Measurements from ENCODE around the gene CCDC107.

The CCDC107 gene

DNA sequence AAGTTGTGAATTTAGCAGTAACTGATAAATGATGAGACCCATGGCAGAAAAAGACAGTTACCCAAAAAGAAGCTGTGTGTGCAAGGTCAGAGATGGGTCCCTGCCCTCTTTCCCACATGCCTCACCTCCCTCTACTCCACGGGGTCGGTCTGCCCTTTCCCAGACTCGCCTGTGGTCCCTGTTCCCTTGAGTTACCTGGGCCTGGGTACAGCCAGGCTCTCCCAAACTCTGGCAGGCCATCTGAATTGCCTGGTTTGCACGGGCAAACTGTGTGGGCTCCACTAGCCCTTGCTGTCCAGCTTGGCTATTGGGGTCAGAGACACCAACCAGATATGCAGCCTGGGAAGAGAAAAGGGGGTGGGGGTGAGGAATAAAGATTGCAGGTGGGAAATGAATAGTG is 50.1 kb downstream of the CCDC107 start:
- DNase-seq = no peak

DNA sequence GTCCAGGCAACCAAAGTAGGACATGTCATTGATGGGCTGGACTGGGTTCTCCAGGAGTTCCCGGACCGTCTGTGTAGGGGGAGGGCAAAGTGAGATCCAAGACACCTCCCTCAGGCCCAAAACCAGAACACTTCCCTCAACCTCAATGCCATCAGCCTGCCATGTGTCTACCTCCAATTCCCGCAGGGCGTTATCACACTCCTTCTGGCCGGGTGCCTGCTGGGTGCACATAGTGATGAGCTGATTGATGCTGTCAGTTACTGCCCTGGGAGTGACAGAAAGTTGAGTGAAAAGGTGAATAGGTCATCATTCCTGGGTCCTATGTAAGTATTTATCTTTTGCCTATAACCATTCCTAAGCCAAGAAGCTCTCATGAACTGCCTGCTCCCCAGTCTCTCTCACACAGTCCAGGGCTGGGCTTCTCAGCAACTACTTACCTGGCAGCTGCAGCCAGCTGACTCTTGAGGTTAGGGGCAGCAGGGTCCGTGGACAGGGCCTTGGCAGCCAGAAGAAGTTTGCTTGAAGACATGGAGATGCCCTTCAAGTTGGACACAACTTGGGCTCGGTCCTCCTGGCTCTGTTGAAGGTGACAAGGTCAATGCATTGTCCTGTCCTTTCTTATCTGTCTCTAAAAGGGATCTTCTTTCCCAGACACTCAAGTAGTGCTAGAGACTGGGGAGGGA is 52.9 kb downstream of the CCDC107 start:
- no peak for DNase-seq

All from left hindlimb (tissue), 1 donor.